Endothelial cell of umbilical vein (primary cell): ENCODE data around the gene PRPF19. TPM values are rescaled to one million over a fixed set of nuclear protein-coding genes. Genes with fewer than 3 reads are reported as not detected.
A peak's percentile ranks its signal among the peaks of the same experiment; 100 is the strongest.

ENCODE experiments used
- BruUV-seq: library from RNA; stranded (reverse); fragments of 400-500 nt; replicated peaks from 2 replicates; lab custom pipeline; 2021; lab: Mats Ljungman, UMichigan
- CTCF ChIA-PET: fragments of 300-600, 350-600 bp; sonication (Branson Sonifier 250); formaldehyde crosslinking; loops from one replicate; lab custom pipeline; 2021; ENCODE audit warnings: antibody characterized with exemption, inconsistent platforms; lab: Charles Lee
- POLR2A ChIA-PET: fragments of 300-600, 350-600 bp; sonication (Branson Sonifier 250); formaldehyde crosslinking; loops from one replicate; lab custom pipeline; 2021; ENCODE audit warnings: antibody characterized with exemption, inconsistent platforms; lab: Charles Lee
- DNase-seq: peaks from one replicate; pipeline ENCODE4 v3.0.0-alpha.2; 2011; ENCODE audit warnings: low read depth, low spot score
- FAIRE-seq: peaks from 2 replicates; lab custom pipeline; 2011; peaks lifted over from hg19 to GRCh38; lab: Jason Lieb, UNC
- H2AFZ ChIP-seq: 2 replicates; pipeline ENCODE4 v1.6.0; 2012; ENCODE audit warnings: low read depth, low read length, control low read depth, inconsistent platforms
- H3K27ac ChIP-seq: 2 replicates; pipeline ENCODE4 v1.5.1; 2011; ENCODE audit warnings: low read depth, mild to moderate bottlenecking, control low read depth, low read length, moderate library complexity; ENCODE audit not compliant: insufficient read depth
- H3K27me3 ChIP-seq, 2 experiments: 2 replicates each; pipeline versions ENCODE4 v1.6.0 to v1.6.1; 2011; ENCODE audit warnings: low read length in 2 of 2, mixed read lengths in 1 of 2; ENCODE audit not compliant: control insufficient read depth in 2 of 2, insufficient read depth in 2 of 2
- H3K36me3 ChIP-seq, 2 experiments: 2 replicates in 1 of 2; 3 replicates in 1 of 2; pipeline ENCODE4 v1.5.1; 2011; ENCODE audit warnings: low read length in 2 of 2, mild to moderate bottlenecking in 1 of 2, moderate library complexity in 1 of 2; ENCODE audit not compliant: control insufficient read depth in 2 of 2, insufficient read depth in 2 of 2; ENCODE audit errors: extremely low read depth in 1 of 2
- H3K4me1 ChIP-seq: 3 replicates; pipeline ENCODE4 v1.5.1; 2011; ENCODE audit warnings: mild to moderate bottlenecking, low read length; ENCODE audit not compliant: control insufficient read depth, insufficient read depth; ENCODE audit errors: extremely low read depth
- H3K4me2 ChIP-seq: 2 replicates; pipeline ENCODE4 v1.6.1; 2011; ENCODE audit warnings: low read length, control low read depth, mixed read lengths; ENCODE audit not compliant: insufficient read depth
- H3K4me3 ChIP-seq, 3 experiments: fragments of 200-600 bp in 1 of 3; sonication (generic), shearing (Covaris generic) in 1 of 3; replicated peaks in 1 of 3; 2 replicates each; pipeline ENCODE4 v1.5.1; 2011 to 2016; ENCODE audit warnings: control low read depth in 3 of 3, low read length in 3 of 3, mild to moderate bottlenecking in 2 of 3, inconsistent platforms in 1 of 3, low read depth in 1 of 3, moderate library complexity in 1 of 3; ENCODE audit not compliant: insufficient read depth in 1 of 3
- H3K79me2 ChIP-seq: 2 replicates; pipeline ENCODE4 v1.6.0; 2012; ENCODE audit warnings: low read length, inconsistent platforms; ENCODE audit not compliant: control insufficient read depth, insufficient read depth
- H3K9ac ChIP-seq: replicated peaks from 2 replicates; pipeline ENCODE3; 2011; ENCODE audit warnings: low read length, control low read depth; ENCODE audit not compliant: insufficient read depth; ENCODE audit errors: extremely low read depth
- H3K9me1 ChIP-seq: replicated peaks from 3 replicates; pipeline ENCODE4 v1.6.0; 2011; ENCODE audit warnings: mild to moderate bottlenecking, low read length; ENCODE audit not compliant: control insufficient read depth, insufficient read depth; ENCODE audit errors: extremely low read depth
- H3K9me3 ChIP-seq: replicated peaks from 2 replicates; pipeline ENCODE4 v1.5.1; 2012; ENCODE audit warnings: low read length, inconsistent platforms; ENCODE audit not compliant: control insufficient read depth, insufficient read depth
- H4K20me1 ChIP-seq: replicated peaks from 2 replicates; pipeline ENCODE3; 2011; ENCODE audit warnings: mild to moderate bottlenecking, low read length; ENCODE audit not compliant: control insufficient read depth, insufficient read depth; ENCODE audit errors: extremely low read depth
- POLR2AphosphoS5 ChIP-seq: IDR thresholded peaks from 2 replicates; pipeline ENCODE4 v1.6.1; 2012; ENCODE audit warnings: low read depth, mild to moderate bottlenecking, control low read depth, low read length, moderate library complexity; ENCODE audit not compliant: insufficient read depth
- dilution Hi-C: fragments of 300-500 bp; cut with MboI; formaldehyde crosslinking; loops from one replicate; pipeline ENCODE4 v1.15.0; 2019; ENCODE audit warnings: low sequenced_read_pairs; ENCODE audit not compliant: extremely low pct_ligation_motif_present
- intact Hi-C: fragments of 100-400 bp; cut with micrococcal nuclease; formaldehyde crosslinking; loops from one replicate; pipeline ENCODE4 v1.10.0; 2022
- polyA plus RNA-seq, 4 experiments: library from polyadenylated mRNA; depleted of rRNA in 3 of 4; stranded (reverse) in 3 of 4; unstranded in 1 of 4; fragments of >200 nt; gene quantifications; 2 replicates each; pipeline versions ENCODE4 v1.2.1 to v1.2.3, GENCODE V29; 2011 to 2012; ENCODE audit warnings: missing spikeins in 1 of 4
- total RNA-seq: library from RNA; stranded (reverse); gene quantifications from 2 replicates; pipeline ENCODE4 v1.2.3, GENCODE V29; 2021
- TF ChIP-seq, protein P1 (sequence below), 2 donors: IDR thresholded peaks; 1 replicate in 1 of 2; 2 replicates in 1 of 2; pipeline ENCODE4 v1.5.1; 2011; ENCODE audit warnings: low read length in 2 of 2, mild to moderate bottlenecking in 2 of 2, moderate library complexity in 2 of 2, control low read depth in 1 of 2, inconsistent platforms in 1 of 2, low read depth in 1 of 2; ENCODE audit not compliant: insufficient read depth in 1 of 2; ENCODE audit errors: extremely low read depth in 1 of 2

The PRPF19 gene
- total and polyA plus RNA-seq, 2 donors (not counting 3 experiments of a cell fraction or from before 2014, with no cell fraction given), result 97.1 to 126 TPM

DNA sequence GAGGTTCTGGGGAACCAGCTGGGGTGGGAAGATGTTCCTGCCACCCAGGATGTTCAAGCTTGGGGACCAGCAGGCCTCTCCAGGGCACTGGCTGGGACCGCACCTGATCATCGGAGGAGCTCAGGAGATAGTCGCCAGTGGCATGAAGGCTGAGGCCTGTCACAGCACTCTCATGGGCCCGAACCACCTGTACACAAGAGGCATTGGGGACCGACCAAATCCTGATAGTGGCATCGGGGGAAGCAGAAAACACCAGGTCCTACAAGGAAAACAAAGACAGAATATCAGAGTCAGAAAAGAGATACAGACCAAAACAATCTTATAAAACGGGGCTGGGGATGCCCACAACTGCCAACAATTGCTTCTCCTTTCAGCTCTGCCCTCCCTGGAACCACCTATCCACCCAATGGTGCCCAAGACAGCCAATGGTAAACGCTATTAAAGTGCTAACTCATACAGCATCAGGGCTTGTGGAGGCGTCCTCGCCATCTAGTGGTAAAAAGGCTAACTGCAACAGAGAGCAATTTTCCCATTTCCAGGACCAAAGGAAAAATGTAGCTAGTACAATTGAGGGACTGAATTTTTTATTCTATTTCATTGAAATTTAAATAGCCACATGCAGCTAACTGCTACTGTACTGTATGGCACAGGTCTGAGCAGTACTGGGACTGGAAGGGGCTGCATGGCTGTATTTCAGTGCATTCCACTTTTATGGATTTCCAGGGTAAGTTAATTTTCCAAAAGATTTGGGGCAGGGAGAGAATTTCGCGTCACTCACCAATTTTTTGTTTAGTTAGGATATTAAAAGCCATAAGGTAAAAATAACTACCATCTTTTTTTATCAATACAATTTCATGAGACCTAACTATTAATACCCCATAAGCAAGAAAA, 7.1 kb downstream of the PRPF19 start:
- H4K20me1 ChIP-seq, result no peaks in the 10 kb centered on the region
- no peak overlapping the region for H3K4me3 ChIP-seq
- CTCF ChIA-PET, result interaction anchor here (0.6 to 13.1 kb wide), 56 partner anchors 8 to 551 kb away, joined by 3 to 300 read pairs (median 5); partner anchors contain the start of genes PTGDR2, TMEM109, TMEM132A and ZP1
- TF ChIP-seq POLR2AphosphoS5, result no peak
- TF ChIP-seq, protein P1, sequence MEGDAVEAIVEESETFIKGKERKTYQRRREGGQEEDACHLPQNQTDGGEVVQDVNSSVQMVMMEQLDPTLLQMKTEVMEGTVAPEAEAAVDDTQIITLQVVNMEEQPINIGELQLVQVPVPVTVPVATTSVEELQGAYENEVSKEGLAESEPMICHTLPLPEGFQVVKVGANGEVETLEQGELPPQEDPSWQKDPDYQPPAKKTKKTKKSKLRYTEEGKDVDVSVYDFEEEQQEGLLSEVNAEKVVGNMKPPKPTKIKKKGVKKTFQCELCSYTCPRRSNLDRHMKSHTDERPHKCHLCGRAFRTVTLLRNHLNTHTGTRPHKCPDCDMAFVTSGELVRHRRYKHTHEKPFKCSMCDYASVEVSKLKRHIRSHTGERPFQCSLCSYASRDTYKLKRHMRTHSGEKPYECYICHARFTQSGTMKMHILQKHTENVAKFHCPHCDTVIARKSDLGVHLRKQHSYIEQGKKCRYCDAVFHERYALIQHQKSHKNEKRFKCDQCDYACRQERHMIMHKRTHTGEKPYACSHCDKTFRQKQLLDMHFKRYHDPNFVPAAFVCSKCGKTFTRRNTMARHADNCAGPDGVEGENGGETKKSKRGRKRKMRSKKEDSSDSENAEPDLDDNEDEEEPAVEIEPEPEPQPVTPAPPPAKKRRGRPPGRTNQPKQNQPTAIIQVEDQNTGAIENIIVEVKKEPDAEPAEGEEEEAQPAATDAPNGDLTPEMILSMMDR (IDR thresholded peaks at IDR 0.05; ENCODE audit: extremely low read depth in 1 of 2, insufficient read depth in 1 of 2, low read depth in 1 of 2, low read length in 2 of 2), result peak; percentile 85 to 94
- no peak overlapping the region for H2AFZ ChIP-seq
- intact Hi-C loops (loop anchor here (1.0 kb wide), 2 partner anchors 68 to 124 kb away; no protein-coding TSS in a partner anchor), dilution Hi-C loops (no loop called here)
- no TSS peak for BruUV-seq
- H3K9me1 ChIP-seq, result no peaks in the 10 kb centered on the region
- no peaks in the 10 kb centered on the region for H3K27me3 ChIP-seq
- DNase-seq (peak; percentile 81), FAIRE-seq (peak; percentile 92)
- no peaks in the 10 kb centered on the region for H3K9me3 ChIP-seq
- H3K27ac ChIP-seq, result peak overlapping the region; percentile 1
- POLR2A ChIA-PET, result interaction anchor here (0.6 to 1.0 kb wide), 3 partner anchors 14 to 68 kb away, joined by 3 to 4 read pairs (median 4); partner anchors contain the start of gene TMEM109
- H3K36me3 ChIP-seq, result peaks cover 43 to 56% of the 10 kb centered on the region in 2 experiments
- H3K79me2 ChIP-seq, result peaks cover 22% of the 10 kb centered on the region
- no peak overlapping the region for H3K4me2 ChIP-seq
- H3K9ac ChIP-seq, result no peak overlapping the region
- peaks cover 2% of the 10 kb centered on the region for H3K4me1 ChIP-seq
